Neural cell (in vitro differentiated cells): Measurements from ENCODE around the gene NCAPD3. TPM values are rescaled to one million over a fixed set of nuclear protein-coding genes. Genes with fewer than 3 reads are reported as not detected.

Experiments
- H2AFZ ChIP-seq: fragments of 200-600, 300-800 bp; sonication (generic), shearing (Covaris generic); 2 replicates; pipeline ENCODE4 v1.6.0; 2014; ENCODE audit warnings: low read depth, mild to moderate bottlenecking, antibody characterized with exemption, low read length, moderate library complexity
- H3F3A ChIP-seq: fragments of 200-600 bp; shearing (Covaris generic); 2 replicates; pipeline ENCODE4 v1.6.1; 2016; ENCODE audit warnings: mild to moderate bottlenecking, moderate library complexity, mixed read lengths, antibody characterized with exemption, low read length; ENCODE audit not compliant: insufficient read depth, poor library complexity, severe bottlenecking
- H3K27ac ChIP-seq: fragments of 200-600, 300-800 bp; sonication (generic), shearing (Covaris generic); 2 replicates; pipeline ENCODE4 v1.5.1; 2014; ENCODE audit warnings: mild to moderate bottlenecking, low read length, moderate library complexity
- H3K27me3 ChIP-seq: fragments of 300-800, 200-600 bp; sonication (generic), shearing (Covaris generic); 2 replicates; pipeline ENCODE4 v1.6.0; 2014; ENCODE audit warnings: mild to moderate bottlenecking, low read depth, low read length, moderate library complexity; ENCODE audit not compliant: insufficient read depth
- H3K36me3 ChIP-seq: fragments of 300-800, 200-600 bp; sonication (generic), shearing (Covaris generic); 2 replicates; pipeline ENCODE4 v1.5.1; 2014; ENCODE audit warnings: mild to moderate bottlenecking, antibody characterized with exemption, low read length, moderate library complexity; ENCODE audit not compliant: insufficient read depth
- H3K4me2 ChIP-seq: fragments of 300-800, 200-600 bp; sonication (generic), shearing (Covaris generic); 2 replicates; pipeline ENCODE4 v1.6.0; 2014; ENCODE audit warnings: mild to moderate bottlenecking, low read length
- H3K4me3 ChIP-seq: fragments of 300-800, 200-600 bp; sonication (generic), shearing (Covaris generic); 2 replicates; pipeline ENCODE4 v1.5.1; 2014; ENCODE audit warnings: mild to moderate bottlenecking, low read length, moderate library complexity
- H3K79me2 ChIP-seq: fragments of 200-600 bp; shearing (Covaris generic); replicated peaks from 2 replicates; pipeline ENCODE4 v1.6.0; 2014; ENCODE audit warnings: mild to moderate bottlenecking, low read length, moderate library complexity; ENCODE audit not compliant: insufficient read depth
- H3K9ac ChIP-seq: fragments of 300-800, 200-600 bp; sonication (generic), shearing (Covaris generic); 2 replicates; pipeline ENCODE4 v1.6.1; 2016; ENCODE audit warnings: mild to moderate bottlenecking, low read length, mixed read lengths
- H3K9me2 ChIP-seq: fragments of 200-600 bp; shearing (Covaris generic); 2 replicates; pipeline ENCODE4 v1.6.1; 2016; ENCODE audit warnings: mild to moderate bottlenecking, low read length, mixed read lengths; ENCODE audit not compliant: insufficient read depth
- H3K9me3 ChIP-seq: fragments of 200-600, 300-800 bp; sonication (generic), shearing (Covaris generic); 2 replicates; pipeline ENCODE4 v1.6.1; 2016; ENCODE audit warnings: mild to moderate bottlenecking, mixed run types, low read length, moderate library complexity, mixed read lengths
- H4K20me1 ChIP-seq: fragments of 200-600 bp; shearing (Covaris generic); 2 replicates; pipeline ENCODE4 v1.6.1; 2016; ENCODE audit warnings: mild to moderate bottlenecking, mixed run types; ENCODE audit not compliant: insufficient read depth
- CTCF ChIP-seq: fragments of 450-650 bp; IDR thresholded peaks from 2 replicates; pipeline ENCODE4 v1.5.1; 2014; ENCODE audit warnings: antibody characterized with exemption, mild to moderate bottlenecking, moderate library complexity; ENCODE audit not compliant: poor library complexity, severe bottlenecking
- EP300 ChIP-seq: fragments of 450-650 bp; conservative IDR thresholded peaks from 2 replicates; pipeline ENCODE4 v1.6.1; 2014; ENCODE audit warnings: antibody characterized with exemption, mild to moderate bottlenecking, moderate library complexity; ENCODE audit not compliant: poor library complexity, severe bottlenecking
- EZH2 ChIP-seq: fragments of 200-600, 300-800 bp; shearing (Covaris generic), sonication (generic); IDR thresholded peaks from 2 replicates; pipeline ENCODE4 v1.6.1; 2014; ENCODE audit warnings: antibody characterized with exemption, low read length, borderline replicate concordance, mild to moderate bottlenecking; ENCODE audit not compliant: insufficient read depth, poor library complexity, severe bottlenecking
- MXI1 ChIP-seq: fragments of 450-650 bp; conservative IDR thresholded peaks from 2 replicates; pipeline ENCODE4 v1.6.1; 2014; ENCODE audit warnings: antibody characterized with exemption, mild to moderate bottlenecking; ENCODE audit not compliant: poor library complexity, severe bottlenecking
- POLR2AphosphoS5 ChIP-seq: IDR thresholded peaks from 2 replicates; pipeline ENCODE4 v1.6.1; 2012
- RAD21 ChIP-seq: fragments of 450-650 bp; conservative IDR thresholded peaks from 2 replicates; pipeline ENCODE4 v1.6.1; 2014; ENCODE audit warnings: antibody characterized with exemption, mild to moderate bottlenecking, moderate library complexity
- REST ChIP-seq: IDR thresholded peaks from 2 replicates; pipeline ENCODE4 v1.6.1; 2012; ENCODE audit warnings: borderline replicate concordance
- SMC3 ChIP-seq: fragments of 450-650 bp; conservative IDR thresholded peaks from 2 replicates; pipeline ENCODE4 v1.6.1; 2014; ENCODE audit warnings: antibody characterized with exemption, mild to moderate bottlenecking, moderate library complexity; ENCODE audit not compliant: poor library complexity
- TAF1 ChIP-seq: IDR thresholded peaks from 2 replicates; pipeline ENCODE4 v1.6.1; 2012; ENCODE audit warnings: low read depth
- polyA plus RNA-seq: library from polyadenylated mRNA; depleted of rRNA; stranded (reverse); fragments of >200 nt; gene quantifications from 2 replicates; pipeline ENCODE4 v1.2.3, GENCODE V29; 2014

Gene NCAPD3
- polyA plus RNA-seq, 1 donor from 2014 or later: 11.9 TPM

GRCh38 chr11:134124660-134125451 lies 98.9 kb downstream of the NCAPD3 start:
- Histone ChIP-seq H4K20me1 (no peaks in the 10 kb centered on the region), H3K9me2 (no peaks in the 10 kb centered on the region), H3K4me2 (no peak overlapping the region), H3K4me3 (peak overlapping the region; percentile 65), H3K9me3 (no peaks in the 10 kb centered on the region), H3K27ac (no peak overlapping the region), H3K36me3 (no peaks in the 10 kb centered on the region), H3F3A (no peaks in the 10 kb centered on the region), H2AFZ (no peak overlapping the region), H3K79me2 (peaks cover 6% of the 10 kb centered on the region), H3K9ac (peak overlapping the region; percentile 38), H3K27me3 (no peaks in the 10 kb centered on the region)
- TF ChIP-seq REST: no peak
- TF ChIP-seq SMC3: peak; percentile 36
- TF ChIP-seq CTCF: peak; percentile 39
- no peak for TF ChIP-seq POLR2AphosphoS5
- TF ChIP-seq RAD21: peak; percentile 40

- Histone ChIP-seq H3K9me3 (no peaks in the 10 kb centered on the region), H3F3A (no peaks in the 10 kb centered on the region), H3K4me3 (no peak overlapping the region), H3K27me3 (no peaks in the 10 kb centered on the region), H3K79me2 (peaks cover 23% of the 10 kb centered on the region), H2AFZ (no peak overlapping the region), H3K36me3 (no peaks in the 10 kb centered on the region), H3K27ac (no peak overlapping the region), H3K4me2 (no peak overlapping the region), H4K20me1 (no peaks in the 10 kb centered on the region), H3K9me2 (no peaks in the 10 kb centered on the region), H3K9ac (no peak overlapping the region)
- no peak for TF ChIP-seq EP300
- TF ChIP-seq TAF1: no peak
- no peak for TF ChIP-seq EZH2
- no peak for TF ChIP-seq RAD21
- no peak for TF ChIP-seq POLR2AphosphoS5
- no peak for TF ChIP-seq MXI1
- no peak for TF ChIP-seq SMC3
Observed at GRCh38 chr11:134120921-134121526, 102.7 kb downstream of the NCAPD3 start.
